Lower lobe of right lung (tissue), 2 donors: ENCODE measurements around the gene EXD2. TPM values are rescaled to one million over a fixed set of nuclear protein-coding genes. Genes with fewer than 3 reads are reported as not detected.
A peak's percentile ranks its signal among the peaks of the same experiment; 100 is the strongest.

Source experiments
- ATAC-seq, 2 donors: fragments of 200-7000 bp; cut with Tn5 transposase; one replicate each; pipeline ENCODE4 v1.9.1; 2020 to 2022; ENCODE audit warnings: mild to moderate bottlenecking in 2 of 2, moderate library complexity in 2 of 2
- DNase-seq: peaks from one replicate; pipeline ENCODE4 v3.0.0-alpha.2; 2020
- H3K27ac ChIP-seq: fragments of 200-600 bp; one replicate; pipeline ENCODE4 v1.8.0; 2022
- H3K27me3 ChIP-seq: fragments of 200-600 bp; one replicate; pipeline ENCODE4 v1.8.0; 2022; ENCODE audit warnings: low read depth
- H3K36me3 ChIP-seq: fragments of 200-600 bp; one replicate; pipeline ENCODE4 v1.8.0; 2022; ENCODE audit warnings: mild to moderate bottlenecking
- H3K4me1 ChIP-seq: fragments of 200-600 bp; one replicate; pipeline ENCODE4 v1.8.0; 2022
- H3K4me3 ChIP-seq: fragments of 200-600 bp; one replicate; pipeline ENCODE4 v1.8.0; 2022; ENCODE audit warnings: mild to moderate bottlenecking
- H3K9me3 ChIP-seq: fragments of 200-600 bp; one replicate; pipeline ENCODE4 v1.8.0; 2022
- intact Hi-C: fragments of 100-400 bp; cut with DNase I; formaldehyde crosslinking; loops from one replicate; pipeline ENCODE4 v1.11.0; 2022
- total RNA-seq: library from RNA; stranded (reverse); fragmentation: NEBNext Ultra II Directional; extraction: Animal tissue kit (Norgen Biotek cat#: 25700); gene quantifications from one replicate; pipeline ENCODE4 v1.2.1, GENCODE V29; 2021
- TF ChIP-seq, protein P1 (sequence below): fragments of 200-600 bp; IDR thresholded peaks from one replicate; pipeline ENCODE4 v1.8.0; 2022; ENCODE audit warnings: antibody characterized with exemption, mild to moderate bottlenecking
- donor health status: DM: no; HTN: yes; CAD: no; lungs with severe emphysema.

Gene EXD2
- total RNA-seq, 1 donor from 2014 or later = 23.7 TPM

- no peak for DNase-seq
- Histone ChIP-seq H3K27me3 (peaks cover 61% of the 10 kb centered on the region), H3K4me1 (peaks cover 8% of the 10 kb centered on the region), H3K27ac (no peak overlapping the region), H3K9me3 (no peaks in the 10 kb centered on the region), H3K4me3 (peak overlapping the region; percentile 59), H3K36me3 (no peaks in the 10 kb centered on the region)
- intact Hi-C loops = no loop called here
- TF ChIP-seq, protein P1, sequence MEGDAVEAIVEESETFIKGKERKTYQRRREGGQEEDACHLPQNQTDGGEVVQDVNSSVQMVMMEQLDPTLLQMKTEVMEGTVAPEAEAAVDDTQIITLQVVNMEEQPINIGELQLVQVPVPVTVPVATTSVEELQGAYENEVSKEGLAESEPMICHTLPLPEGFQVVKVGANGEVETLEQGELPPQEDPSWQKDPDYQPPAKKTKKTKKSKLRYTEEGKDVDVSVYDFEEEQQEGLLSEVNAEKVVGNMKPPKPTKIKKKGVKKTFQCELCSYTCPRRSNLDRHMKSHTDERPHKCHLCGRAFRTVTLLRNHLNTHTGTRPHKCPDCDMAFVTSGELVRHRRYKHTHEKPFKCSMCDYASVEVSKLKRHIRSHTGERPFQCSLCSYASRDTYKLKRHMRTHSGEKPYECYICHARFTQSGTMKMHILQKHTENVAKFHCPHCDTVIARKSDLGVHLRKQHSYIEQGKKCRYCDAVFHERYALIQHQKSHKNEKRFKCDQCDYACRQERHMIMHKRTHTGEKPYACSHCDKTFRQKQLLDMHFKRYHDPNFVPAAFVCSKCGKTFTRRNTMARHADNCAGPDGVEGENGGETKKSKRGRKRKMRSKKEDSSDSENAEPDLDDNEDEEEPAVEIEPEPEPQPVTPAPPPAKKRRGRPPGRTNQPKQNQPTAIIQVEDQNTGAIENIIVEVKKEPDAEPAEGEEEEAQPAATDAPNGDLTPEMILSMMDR = peak; percentile 67
- peak; percentile 59 to 68 for ATAC-seq
Observed at GRCh38 chr14:69260861-69261564, 69.7 kb downstream of the EXD2 start.

DNA sequence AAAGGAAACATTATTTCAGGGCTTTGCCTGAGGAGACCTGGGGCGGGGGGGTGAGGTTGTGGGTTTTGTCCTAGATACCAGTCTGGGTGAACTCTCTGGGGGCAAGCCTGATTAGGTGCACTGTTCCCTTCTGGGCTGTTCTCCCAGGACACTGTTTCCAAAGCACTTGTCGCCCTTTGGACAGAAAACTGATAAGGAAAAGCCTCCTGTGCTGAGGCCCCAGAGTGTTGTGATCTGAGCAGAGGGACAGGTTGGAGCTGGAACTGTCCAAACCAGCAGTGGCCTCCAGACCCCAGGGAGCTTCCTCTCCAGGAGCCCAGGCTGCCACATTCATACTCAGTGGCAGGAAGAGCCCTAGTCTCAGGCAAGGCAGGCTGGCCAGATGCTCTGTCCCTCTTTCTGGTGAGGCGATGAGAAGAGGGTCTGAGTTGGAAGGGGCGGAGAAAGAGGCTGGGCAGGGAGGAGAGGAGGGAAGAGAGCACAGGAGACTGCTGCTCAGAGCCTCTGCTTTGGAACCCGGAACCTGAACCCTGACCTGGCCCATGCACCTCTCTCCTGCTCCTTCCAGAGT, 70.5 kb downstream of the EXD2 start:
- DNase-seq (no peak), ATAC-seq (no peak)
- Histone ChIP-seq H3K9me3 (no peaks in the 10 kb centered on the region), H3K4me1 (peaks cover 8% of the 10 kb centered on the region), H3K27ac (no peak overlapping the region), H3K4me3 (peak overlapping the region; percentile 59), H3K36me3 (no peaks in the 10 kb centered on the region), H3K27me3 (peaks cover 66% of the 10 kb centered on the region)
- intact Hi-C loops = no loop called here
- TF ChIP-seq, protein P1 = no peak

GRCh38 chr14:69262516-69262915, 71.2 kb downstream of the EXD2 start:
- H3K4me3 ChIP-seq = no peak overlapping the region
- TF ChIP-seq, protein P1 = no peak
- H3K9me3 ChIP-seq = no peaks in the 10 kb centered on the region
- DNase-seq (no peak), ATAC-seq (no peak)
- H3K36me3 ChIP-seq = no peaks in the 10 kb centered on the region
- H3K4me1 ChIP-seq = peaks cover 8% of the 10 kb centered on the region
- intact Hi-C loops = no loop called here
- H3K27ac ChIP-seq = no peak overlapping the region
- H3K27me3 ChIP-seq = peaks cover 72% of the 10 kb centered on the region

- Histone ChIP-seq H3K4me3 (no peak overlapping the region), H3K27ac (no peak overlapping the region), H3K36me3 (no peaks in the 10 kb centered on the region), H3K27me3 (peaks cover 65% of the 10 kb centered on the region), H3K4me1 (peaks cover 8% of the 10 kb centered on the region), H3K9me3 (no peaks in the 10 kb centered on the region)
- intact Hi-C loops = no loop called here
- TF ChIP-seq, protein P1 = no peak
- peak in 1 of 2 donors; percentile 20 for ATAC-seq
- no peak for DNase-seq
Observed at GRCh38 chr14:69263364-69263763, 72.1 kb downstream of the EXD2 start.

DNA sequence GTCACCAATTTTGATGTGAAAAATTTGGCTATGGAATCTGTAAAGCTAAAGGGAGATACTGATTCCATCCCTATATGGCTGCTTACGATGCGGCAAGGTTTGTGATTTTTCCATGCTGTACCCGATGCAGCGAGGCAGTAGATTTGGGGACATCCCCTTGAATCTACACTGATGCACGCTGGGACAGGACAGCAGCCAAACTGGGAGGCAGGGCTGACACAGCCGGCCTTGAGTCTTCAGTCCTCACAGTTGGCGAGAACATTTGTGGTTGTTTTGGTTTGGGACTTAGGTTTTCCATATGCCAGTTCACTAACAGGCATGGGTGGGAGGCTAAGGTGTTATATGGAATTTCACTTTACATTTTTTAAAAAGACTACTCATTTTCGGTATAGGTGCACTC, 72.5 kb downstream of the EXD2 start:
- TF ChIP-seq, protein P1 = no peak
- intact Hi-C loops = no loop called here
- Histone ChIP-seq H3K27me3 (peaks cover 61% of the 10 kb centered on the region), H3K4me1 (peaks cover 8% of the 10 kb centered on the region), H3K4me3 (no peak overlapping the region), H3K9me3 (no peaks in the 10 kb centered on the region), H3K36me3 (no peaks in the 10 kb centered on the region), H3K27ac (no peak overlapping the region)
- ATAC-seq (no peak), DNase-seq (no peak)
